ENCODE results near the gene GABBR1.

The GABBR1 gene

DNA sequence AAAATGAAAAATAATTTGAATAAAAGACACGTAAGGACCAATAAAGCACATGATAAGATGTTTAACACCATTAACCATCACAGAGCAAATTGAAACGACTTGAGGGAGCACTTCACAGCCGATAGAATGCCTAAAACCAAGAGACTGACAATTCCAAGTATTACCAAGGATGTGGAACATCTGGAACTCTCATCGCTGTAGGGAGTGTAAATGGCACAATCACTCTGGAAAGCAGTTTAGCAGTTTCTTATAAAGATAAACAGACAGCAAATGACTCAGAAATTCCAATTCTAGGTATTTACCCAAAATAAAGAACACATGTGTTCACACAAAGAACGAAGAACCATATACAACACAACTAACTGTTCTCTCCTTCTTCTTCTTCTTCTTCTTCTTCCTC, 65.0 kb downstream of the GABBR1 start:
- no peak for DNase-seq

DNA sequence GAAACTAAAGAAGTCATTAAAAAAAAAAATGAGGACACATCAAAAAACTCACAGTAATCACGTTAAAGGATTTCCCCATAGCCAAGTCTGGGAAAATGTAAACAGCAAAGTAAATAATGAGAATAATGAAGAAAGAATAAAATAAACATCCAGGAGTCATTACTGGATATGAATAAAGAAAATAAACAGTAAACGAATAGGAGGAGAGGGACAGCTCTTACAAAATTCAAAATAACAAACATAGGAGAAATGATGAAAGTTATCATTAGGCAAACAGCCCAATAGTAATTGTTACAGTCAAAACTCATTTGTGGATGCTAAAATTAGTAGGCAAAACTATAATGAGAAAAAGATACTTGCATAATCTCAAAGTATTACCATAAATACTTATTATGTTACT, 65.4 kb downstream of the GABBR1 start:
- DNase-seq: no peak

DNA sequence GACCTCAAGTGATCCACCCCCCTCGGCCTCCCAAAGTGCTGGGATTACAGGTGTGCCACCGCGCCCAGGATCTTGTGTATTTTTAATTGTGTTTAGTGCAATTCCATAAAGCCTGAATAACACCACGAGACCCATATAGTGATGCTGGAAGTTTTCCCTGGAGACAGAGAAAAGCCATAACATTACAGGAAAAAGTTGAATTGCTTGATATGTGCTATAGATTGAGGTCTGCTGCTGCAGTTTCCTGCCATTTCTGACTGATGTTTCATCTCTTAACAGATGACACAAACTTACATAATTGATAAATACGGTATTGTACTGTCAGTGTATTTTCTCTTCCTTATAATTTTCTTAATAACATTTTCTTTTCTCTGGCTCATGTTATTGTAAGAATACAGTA, 66.1 kb downstream of the GABBR1 start:
- no peak for DNase-seq

DNA sequence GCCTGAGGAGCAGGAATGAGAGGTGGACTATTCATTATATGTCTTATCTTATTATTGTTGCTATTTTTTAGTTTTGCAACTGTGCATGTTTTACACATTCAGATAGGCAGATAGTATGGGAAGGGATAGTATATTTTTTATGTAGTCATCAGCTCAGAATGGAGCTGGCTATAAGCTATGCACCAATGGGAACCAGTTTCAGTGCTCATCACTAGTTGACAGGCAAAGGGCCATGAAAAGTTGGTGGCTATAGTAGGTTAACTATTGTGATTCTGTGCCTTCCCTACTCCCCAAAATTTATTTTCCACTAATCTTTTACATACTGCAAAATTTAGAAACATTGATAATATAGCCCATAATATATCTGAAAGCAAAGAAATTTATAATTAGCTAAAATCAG, 68.1 kb downstream of the GABBR1 start:
- DNase-seq: no peak

DNA sequence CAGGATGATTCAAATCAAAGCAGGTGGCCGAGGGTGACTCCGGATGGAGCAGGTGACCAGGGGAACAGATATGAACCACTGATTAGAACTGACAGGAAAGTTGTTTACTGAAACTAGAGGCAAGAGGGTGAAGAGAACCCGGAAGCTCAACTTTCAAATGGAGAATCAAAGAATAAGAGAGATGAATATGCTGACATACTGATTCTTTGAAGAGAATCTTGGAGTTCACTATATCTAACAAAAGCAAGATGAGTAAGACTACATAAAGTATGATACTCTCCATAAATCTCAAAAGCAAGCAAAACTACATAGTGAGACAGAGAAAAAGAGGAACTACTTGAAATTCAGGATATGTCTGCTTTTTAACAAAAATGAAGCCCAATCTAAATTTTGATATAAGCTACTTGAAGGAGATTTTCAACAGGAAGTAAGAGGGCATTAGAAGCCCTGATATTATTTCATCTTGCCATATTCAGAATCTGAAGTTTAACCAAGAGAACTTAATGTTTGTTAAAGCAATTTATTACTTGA, 69.5 kb downstream of the GABBR1 start:
- no peak for DNase-seq

DNA sequence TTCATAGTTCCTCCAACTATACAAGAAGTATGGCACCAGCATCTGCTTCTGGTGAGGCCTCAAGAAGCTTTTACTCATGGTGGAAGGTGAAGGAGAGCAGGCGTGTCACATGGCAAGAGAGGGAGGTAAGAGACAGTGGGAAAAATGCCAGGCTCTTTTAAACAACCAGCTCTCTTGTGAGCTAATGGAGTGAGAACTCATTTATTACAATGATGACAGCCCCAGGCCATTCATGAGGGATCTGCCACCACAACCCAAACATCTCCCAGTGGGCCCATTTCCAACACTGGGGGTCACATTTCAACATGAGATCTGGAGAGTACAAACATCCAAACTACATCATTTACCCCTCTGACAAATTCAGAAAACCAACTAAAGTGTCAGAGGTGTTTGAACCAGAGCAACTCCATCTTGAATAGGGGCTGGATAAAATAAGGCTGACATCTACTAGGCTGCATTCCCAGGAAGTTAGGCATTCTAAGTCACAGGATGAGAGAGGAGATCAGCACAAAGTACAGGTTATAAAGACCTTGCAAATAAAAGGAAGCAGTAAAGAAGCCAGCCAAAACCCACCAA, 71.3 kb downstream of the GABBR1 start:
- DNase-seq: no peak

DNA sequence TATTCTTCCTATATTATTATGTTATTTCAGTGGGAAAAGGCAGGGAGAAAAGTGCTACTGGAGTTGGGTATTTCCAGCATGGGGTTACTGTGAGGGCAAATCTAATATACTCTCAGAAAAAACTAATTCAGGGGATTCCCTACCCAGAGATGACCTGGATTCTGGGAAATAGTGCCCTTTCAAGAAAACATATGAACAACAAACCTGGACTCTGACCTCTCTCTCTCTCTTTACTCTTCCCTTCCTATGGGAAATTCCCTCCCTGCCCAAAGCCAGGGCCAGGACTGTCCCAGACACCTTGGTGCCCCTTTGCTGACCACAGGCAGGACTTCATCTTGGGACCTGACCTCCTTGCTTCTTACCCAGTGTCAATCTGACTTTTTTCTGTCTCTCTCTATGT, 71.9 kb downstream of the GABBR1 start:
- no peak for DNase-seq

DNA sequence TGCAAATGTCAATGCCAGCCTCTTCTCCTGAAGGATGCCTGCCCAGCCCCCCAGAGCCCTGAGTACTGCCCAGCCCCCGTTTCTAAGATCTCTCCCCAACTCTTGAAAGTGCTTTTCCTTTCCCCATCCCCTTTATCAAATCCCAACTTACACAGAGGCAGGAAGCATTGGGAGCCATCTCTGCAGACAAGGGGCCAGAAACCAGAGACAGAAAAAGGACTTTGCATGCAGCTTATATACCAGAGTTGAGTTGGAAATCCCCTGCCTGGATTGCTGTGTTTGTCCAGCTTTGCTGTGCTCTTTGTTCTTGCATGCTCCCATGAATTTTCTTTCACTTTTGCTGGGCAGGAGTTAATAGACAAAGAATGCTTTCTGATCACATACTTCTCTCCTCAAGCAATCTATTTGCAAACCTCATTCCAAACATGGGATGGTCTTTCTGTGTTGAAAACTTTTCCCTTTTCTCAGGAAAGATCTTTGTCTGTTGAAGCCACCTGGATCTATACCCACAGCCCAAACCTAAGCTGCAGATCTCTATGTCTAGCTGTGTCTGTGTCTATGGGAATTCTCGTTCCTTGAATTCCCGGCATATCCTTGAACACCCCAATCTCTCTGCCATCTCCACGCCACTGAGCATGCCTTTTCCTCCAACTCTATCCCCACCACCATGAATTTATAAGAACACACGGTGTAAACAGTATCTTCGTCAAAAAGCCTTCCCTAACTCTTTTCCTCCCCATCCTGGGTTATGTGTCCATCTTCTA, 73.3 kb downstream of the GABBR1 start, which contains the start of gene UBD:
UBD (minus strand) TSS at position 209 of the 764 bp plus-strand sequence; CDS start at position 178, 31 bp downstream.
- no peak for DNase-seq

DNA sequence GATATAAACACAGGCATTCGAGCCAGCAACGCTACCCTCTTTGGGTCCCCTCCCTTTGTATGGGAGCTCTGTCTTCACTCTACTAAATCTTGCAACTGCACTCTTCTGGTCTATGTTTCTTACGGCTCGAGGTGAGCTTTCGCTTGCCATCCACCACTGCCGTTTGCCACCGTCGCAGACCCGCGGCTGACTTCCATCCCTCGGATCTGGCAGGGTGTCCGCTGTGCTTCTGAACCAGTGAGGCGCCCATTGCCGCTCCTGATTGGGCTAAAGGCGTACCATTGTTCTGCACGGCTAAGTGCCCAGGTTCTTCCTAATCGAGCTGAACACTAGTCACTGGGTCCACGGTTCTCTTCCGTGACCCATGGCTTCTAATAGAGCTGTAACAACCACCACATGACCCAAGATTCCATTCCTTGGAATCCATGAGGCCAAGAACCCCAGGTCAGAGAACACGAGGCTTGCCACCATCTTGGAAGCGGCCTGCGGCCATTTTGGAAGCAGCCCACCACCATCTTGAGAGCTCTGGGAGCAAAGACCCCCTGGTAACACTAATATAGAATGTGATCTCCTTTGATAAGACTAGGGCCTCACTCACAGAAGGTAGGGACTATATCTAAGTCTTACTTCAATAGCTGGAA, 74.4 kb downstream of the GABBR1 start:
- no peak for DNase-seq

DNA sequence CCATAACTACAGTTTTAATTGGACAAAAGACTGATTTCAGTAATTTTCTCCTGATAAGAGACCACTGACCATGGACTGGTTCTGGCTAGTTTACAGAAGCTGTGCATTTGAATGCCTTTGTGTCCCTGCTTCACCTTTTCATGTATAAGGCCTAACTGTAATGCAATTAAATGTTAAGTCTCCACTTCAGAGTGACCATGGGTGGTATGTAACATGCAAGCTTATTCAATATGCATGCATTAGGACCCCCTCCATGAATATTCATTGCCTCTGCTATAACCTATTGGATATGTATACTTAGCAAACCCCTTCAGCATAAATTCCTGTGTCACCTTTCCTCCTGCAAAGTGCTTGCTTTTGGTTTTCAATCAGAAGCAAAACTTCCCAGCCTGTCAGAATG, 75.7 kb downstream of the GABBR1 start:
- no peak for DNase-seq

DNA sequence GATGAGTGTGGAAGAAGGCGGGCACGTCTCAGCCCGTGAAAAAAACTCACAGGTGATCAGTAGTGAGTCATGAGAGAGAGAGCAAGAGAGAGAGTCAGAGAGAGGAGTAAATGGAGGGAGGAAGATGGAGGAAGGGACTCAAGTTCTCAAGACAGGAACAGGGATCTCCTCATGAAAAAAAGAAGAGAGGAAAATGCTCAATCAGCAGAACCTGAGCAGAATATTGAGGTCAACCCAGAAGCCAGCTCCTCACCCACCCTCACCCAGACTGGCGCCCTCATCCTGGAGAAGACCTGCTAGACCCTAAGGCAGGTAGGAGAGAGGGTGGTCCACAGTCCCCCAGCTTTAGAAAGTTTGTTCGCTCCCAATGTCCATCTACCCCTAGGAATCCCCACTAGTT, 78.2 kb downstream of the GABBR1 start:
- no peak for DNase-seq

DNA sequence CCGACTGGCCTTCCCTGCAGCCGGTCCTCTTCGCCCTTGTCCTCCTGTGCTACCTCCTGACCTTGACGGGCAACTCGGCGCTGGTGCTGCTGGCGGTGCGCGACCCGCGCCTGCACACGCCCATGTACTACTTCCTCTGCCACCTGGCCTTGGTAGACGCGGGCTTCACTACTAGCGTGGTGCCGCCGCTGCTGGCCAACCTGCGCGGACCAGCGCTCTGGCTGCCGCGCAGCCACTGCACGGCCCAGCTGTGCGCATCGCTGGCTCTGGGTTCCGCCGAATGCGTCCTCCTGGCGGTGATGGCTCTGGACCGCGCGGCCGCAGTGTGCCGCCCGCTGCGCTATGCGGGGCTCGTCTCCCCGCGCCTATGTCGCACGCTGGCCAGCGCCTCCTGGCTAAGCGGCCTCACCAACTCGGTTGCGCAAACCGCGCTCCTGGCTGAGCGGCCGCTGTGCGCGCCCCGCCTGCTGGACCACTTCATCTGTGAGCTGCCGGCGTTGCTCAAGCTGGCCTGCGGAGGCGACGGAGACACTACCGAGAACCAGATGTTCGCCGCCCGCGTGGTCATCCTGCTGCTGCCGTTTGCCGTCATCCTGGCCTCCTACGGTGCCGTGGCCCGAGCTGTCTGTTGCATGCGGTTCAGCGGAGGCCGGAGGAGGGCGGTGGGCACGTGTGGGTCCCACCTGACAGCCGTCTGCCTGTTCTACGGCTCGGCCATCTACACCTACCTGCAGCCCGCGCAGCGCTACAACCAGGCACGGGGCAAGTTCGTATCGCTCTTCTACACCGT, 79.5 kb downstream of the GABBR1 start:
- peak in 12 of 58 donors; percentile 5 to 50 (median 19) for DNase-seq

DNA sequence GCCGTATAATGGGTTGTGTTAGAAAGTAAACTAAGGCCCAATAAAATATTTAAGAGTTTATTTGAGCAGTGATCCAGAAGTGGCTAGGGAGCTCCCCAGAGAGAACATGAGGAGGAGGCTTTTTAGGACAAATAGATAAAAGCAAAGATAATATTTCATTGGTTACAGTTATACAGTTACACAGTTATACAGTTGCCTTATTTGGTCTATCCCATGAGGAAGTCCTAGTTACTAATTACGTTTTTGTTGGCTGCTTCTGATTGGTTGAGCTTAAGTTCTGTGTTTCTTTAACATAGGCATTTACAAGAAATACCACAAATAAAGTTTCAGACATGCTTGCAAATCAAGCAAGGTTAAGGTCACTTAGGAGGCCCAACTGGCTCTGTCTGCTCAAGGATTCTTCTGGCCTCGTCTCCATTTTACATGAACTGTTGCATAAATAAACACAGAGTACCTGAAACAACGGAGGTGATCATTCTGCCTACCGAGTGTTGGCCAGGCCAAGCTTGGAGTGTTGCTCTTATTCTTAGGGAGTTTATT, 80.4 kb downstream of the GABBR1 start:
- DNase-seq: peak in 3 of 58 donors; percentile 19 to 40 (median 26)

DNA sequence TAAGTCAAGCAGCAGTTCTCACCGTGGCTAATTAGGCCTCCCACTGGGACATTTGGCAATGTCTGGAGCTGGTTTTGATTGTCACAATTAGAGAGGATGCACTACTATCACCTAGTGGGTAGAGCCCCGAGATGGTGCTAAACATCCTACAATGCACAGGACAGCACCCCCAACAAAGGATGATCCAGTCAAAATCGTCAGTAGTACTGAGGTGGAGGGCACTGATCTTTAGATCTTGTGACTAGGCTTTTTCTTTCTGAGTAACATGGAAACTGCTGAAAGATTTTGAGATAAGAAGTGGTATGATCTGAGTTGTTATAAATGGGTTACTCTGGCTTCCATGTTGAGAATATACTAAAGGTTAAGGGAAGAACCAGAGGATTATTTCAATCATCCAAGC, 85.4 kb downstream of the GABBR1 start:
- no peak for DNase-seq

DNA sequence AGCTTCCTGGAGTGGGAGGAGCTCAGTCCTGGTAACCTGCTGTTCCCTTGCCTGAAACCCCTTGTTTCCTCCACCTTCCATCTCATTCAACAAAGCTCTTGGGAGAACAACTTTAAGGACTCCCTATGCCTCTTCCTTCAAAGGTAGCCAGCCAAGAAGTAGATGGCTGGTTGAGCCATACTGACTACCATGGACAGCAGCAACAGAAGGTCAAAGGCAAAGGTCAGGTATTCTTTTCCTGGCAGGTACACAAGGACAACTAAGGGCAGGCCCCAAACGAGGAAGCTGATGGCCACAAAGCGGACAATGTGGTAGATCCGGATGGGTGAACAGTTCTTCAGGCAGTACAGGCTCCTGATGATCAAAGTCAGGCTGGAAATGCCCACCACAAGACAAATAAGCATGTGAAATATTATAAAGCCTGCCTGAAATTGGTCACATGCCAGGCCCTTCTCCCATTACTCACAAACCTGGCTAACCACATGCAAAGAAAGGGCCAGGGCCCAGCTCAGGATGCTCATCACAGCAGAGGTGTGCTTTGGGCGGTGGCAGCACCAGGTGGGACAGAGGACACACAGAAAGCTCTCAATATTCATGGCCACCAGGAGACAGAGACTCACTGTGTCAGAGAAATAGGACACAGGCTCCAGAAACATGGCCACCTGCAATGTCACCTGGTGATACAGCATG, 95.1 kb downstream of the GABBR1 start:
- DNase-seq: no peak

DNA sequence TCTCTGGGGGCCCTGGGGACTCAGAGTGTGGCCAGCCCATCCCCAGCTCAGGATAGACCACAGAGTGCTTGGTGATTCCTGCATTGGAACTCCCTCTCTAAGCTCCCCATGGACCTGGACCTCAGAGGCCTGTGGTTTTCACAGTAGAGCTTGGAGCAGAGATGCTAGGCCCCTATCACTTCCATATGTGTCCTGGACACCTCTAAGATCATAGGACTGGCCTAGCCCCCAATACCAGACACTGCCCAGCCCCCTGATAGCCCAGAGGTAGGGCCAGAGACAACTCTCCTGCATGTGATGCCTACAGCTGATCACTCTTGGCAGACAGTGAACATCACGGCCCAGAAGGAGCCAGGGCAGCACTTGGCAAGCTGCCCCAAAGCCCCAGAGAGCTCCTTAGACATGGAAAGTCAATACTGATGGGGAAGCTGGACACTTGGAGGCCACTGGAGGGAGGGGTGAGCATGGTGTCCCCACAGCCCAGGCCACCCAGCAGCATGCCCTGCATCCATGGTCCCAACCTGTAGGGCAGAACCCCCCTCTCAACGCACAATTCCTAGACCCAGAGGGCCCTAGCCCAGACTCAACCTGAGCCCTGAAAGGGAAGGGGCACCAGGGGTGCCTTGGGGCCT, 100.5 kb downstream of the GABBR1 start:
- no peak for DNase-seq

DNA sequence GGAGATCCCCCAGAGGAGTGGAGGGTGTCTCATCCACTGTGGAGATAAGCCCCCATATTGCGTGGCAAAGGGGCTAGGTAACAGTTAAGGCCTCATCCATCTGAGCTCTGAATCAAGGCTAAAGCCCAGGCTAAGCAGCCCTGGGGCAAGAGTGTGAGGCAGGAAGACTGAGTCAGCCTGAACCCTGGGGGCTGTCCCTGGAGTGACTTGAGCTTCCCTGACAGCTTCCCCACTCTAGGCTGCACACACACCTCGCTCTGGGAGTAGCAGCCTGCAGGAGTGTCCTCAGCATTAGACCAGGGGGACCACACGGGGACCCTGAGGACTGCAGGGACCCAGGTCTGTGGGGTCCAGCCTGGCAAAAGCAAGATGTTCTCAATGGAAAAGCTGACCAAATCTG, 101.3 kb downstream of the GABBR1 start:
- DNase-seq: no peak

DNA sequence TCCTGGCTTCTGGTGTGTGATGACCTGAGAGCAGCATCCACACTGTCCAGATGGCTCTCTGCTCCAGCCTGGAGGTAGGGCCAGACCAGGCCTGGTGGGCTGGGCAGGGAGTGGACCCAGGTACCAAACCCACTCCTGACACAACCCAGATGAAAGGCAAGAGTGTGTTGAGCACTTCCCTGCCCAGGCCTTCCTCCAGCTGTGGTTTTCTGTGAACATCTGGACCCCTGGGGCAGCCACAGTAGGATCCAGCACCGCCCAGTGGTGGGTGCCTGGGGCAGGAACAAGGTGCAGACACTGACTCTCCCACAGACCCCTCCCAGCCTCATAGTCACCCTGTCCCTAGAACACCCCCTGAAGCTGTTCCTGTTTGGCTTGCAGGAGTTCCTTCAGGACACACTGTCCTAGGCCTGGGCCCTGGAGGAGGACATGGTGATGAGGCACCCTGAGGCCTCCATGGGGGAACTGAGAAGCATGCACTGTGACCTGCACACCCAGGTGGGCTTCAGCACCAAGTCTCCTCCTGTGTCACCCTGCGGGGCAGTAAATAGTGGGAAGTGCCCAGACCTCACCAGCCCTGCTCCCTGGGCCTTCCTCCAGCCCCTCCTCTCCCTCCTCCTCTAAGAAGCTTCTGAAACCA, 102.2 kb downstream of the GABBR1 start:
- DNase-seq: no peak

DNA sequence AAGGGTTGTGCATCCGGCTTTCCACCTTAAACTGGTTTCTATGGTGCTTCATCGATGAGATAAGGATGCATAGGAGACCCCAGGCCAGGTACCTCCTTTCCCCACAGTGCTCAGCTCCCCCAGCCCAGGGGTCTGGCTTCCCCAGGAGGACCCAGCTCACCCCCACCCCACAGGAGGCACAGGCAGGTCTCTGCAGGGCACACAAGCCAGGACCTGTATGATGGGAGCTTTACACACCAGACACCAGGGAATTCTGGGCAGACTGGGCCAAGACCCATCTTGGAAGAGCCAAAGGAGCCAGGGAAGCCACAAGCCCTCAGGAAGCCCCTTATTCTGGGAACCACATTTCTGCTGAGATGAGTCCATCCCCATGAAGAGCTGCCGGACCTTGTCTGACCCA, 103.0 kb downstream of the GABBR1 start:
- DNase-seq: no peak
